Activated CD8-positive, alpha-beta T cell treated with anti-CD3 and anti-CD28 coated beads for 36 hours (primary cell): ENCODE results near the gene MRPL10. TPM values are rescaled to one million over a fixed set of nuclear protein-coding genes. Genes with fewer than 3 reads are reported as not detected.

Source experiments
- ATAC-seq: fragments of 200-7000 bp; cut with Tn5 transposase; one replicate; pipeline ENCODE4 v1.10.0; 2021; ENCODE audit warnings: mild to moderate bottlenecking, moderate library complexity
- CTCF ChIA-PET: fragments of 350-600 bp; sonication (Branson Sonifier 250); formaldehyde crosslinking; loops from one replicate; lab custom pipeline; 2021; ENCODE audit warnings: antibody characterized with exemption; lab: Charles Lee
- POLR2A ChIA-PET: fragments of 350-600 bp; sonication (Branson Sonifier 250); formaldehyde crosslinking; loops from one replicate; lab custom pipeline; 2021; ENCODE audit warnings: antibody characterized with exemption; lab: Charles Lee
- DNase-seq: peaks from one replicate; pipeline ENCODE4 v3.0.0-alpha.2; 2020
- H3K27ac Mint-ChIP-seq: one replicate; pipeline ENCODE4 v1.8.0; 2021; ENCODE audit warnings: mild to moderate bottlenecking, mixed read lengths
- H3K27me3 Mint-ChIP-seq: one replicate; pipeline ENCODE4 v1.8.0; 2021; ENCODE audit warnings: mixed read lengths
- H3K36me3 Mint-ChIP-seq: one replicate; pipeline ENCODE4 v1.8.0; 2021; ENCODE audit warnings: low read depth, mixed read lengths
- H3K4me1 Mint-ChIP-seq: one replicate; pipeline ENCODE4 v1.8.0; 2021; ENCODE audit warnings: low read depth, mixed read lengths
- H3K4me3 Mint-ChIP-seq: one replicate; pipeline ENCODE4 v1.8.0; 2021; ENCODE audit warnings: mild to moderate bottlenecking, moderate library complexity, mixed read lengths
- H3K9me3 Mint-ChIP-seq: one replicate; pipeline ENCODE4 v1.8.0; 2021; ENCODE audit warnings: mixed read lengths
- intact Hi-C: fragments of 100-400 bp; cut with micrococcal nuclease; formaldehyde crosslinking; loops from one replicate; pipeline ENCODE4 v1.10.0; 2022
- total RNA-seq, 2 experiments: library from RNA; stranded (reverse); gene quantifications; one replicate each; pipeline ENCODE4 v1.2.3, GENCODE V29; 2021
- TF ChIP-seq, protein P1 (sequence below): fragments of 200-600 bp; IDR thresholded peaks from one replicate; pipeline ENCODE4 v1.8.0; 2022; ENCODE audit warnings: antibody characterized with exemption, mild to moderate bottlenecking

MRPL10 gene
- total RNA-seq, 2 experiments from 2014 or later: 66.5 to 67.0 TPM

DNA sequence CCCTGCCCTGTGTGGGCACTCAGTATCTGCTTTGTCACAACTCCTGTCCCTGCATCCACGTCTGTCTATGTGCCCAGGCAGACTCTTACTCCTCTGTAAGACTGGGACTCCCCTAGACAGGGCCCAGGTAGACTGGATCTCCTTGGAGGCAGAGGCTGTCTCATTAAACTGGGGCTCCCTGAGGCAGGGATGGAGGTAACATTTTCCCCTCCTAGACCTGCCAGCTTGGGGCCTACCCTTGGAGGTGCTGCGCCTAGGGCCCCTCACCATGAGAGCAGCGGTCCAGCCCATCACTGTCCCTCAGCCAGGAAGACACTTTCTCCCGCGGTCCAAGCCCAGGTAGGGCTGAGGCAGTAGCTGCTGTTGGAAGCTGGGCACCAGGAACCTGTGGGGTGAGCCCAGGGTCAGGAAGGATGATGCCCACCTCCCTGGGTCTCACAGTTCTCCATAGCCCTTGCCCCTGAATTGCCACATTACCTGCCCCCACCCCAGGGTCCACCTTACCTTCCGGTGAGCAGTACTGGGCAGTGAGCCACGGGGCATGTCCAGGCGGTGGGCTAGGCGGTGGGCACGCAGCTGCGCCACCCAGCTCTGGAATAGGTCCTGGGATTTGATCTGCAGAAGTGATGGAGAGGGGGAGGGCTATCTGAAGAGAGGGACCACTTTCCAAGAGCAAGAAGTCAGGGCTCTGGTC is 13.2 kb downstream of the MRPL10 start:
- Mint-ChIP-seq H3K4me1 (peaks cover 22% of the 10 kb centered on the region), H3K9me3 (no peaks in the 10 kb centered on the region), H3K27ac (no peak overlapping the region), H3K36me3 (peaks cover 7% of the 10 kb centered on the region), H3K4me3 (no peak overlapping the region), H3K27me3 (no peaks in the 10 kb centered on the region)
- no peak for DNase-seq
- ChIA-PET POLR2A (no interaction called here), CTCF (no interaction called here)
- ATAC-seq: no peak
- TF ChIP-seq, protein P1, sequence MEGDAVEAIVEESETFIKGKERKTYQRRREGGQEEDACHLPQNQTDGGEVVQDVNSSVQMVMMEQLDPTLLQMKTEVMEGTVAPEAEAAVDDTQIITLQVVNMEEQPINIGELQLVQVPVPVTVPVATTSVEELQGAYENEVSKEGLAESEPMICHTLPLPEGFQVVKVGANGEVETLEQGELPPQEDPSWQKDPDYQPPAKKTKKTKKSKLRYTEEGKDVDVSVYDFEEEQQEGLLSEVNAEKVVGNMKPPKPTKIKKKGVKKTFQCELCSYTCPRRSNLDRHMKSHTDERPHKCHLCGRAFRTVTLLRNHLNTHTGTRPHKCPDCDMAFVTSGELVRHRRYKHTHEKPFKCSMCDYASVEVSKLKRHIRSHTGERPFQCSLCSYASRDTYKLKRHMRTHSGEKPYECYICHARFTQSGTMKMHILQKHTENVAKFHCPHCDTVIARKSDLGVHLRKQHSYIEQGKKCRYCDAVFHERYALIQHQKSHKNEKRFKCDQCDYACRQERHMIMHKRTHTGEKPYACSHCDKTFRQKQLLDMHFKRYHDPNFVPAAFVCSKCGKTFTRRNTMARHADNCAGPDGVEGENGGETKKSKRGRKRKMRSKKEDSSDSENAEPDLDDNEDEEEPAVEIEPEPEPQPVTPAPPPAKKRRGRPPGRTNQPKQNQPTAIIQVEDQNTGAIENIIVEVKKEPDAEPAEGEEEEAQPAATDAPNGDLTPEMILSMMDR: no peak
- intact Hi-C loops: no loop called here

DNA sequence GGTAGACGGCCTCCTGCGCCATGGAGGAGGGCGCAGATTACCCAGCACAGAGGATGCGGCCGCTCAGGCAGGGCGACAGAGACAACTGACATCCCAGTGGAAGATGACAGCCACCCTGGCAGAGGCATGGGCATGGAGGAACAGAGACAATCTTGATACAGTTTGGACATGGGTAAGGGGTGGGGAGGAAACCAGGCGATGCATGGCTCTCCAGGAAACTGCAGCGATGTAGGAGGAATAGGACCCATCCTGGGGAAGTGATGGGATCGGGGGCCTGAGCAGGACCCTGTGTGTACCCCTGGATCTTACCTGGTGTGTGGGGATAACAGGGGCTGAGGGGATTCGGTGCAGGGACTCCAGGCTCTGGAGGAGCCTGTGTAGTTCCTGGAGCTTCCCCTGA is 14.4 kb downstream of the MRPL10 start:
- CTCF ChIA-PET: interaction anchor here (0.8 kb wide), 1 partner anchor 14 kb away, joined by 3 read pairs; the partner anchor contains the start of genes LRRC46 and MRPL10
- no peak for DNase-seq
- intact Hi-C loops: no loop called here
- TF ChIP-seq, protein P1: no peak
- no peak for ATAC-seq
- Mint-ChIP-seq H3K4me3 (no peak overlapping the region), H3K9me3 (no peaks in the 10 kb centered on the region), H3K27me3 (no peaks in the 10 kb centered on the region), H3K27ac (no peak overlapping the region), H3K36me3 (peaks cover 8% of the 10 kb centered on the region), H3K4me1 (peaks cover 15% of the 10 kb centered on the region)
- POLR2A ChIA-PET: interaction anchor here (0.6 kb wide), 1 partner anchor 610 kb away, joined by 4 read pairs; no protein-coding TSS in a partner anchor

DNA sequence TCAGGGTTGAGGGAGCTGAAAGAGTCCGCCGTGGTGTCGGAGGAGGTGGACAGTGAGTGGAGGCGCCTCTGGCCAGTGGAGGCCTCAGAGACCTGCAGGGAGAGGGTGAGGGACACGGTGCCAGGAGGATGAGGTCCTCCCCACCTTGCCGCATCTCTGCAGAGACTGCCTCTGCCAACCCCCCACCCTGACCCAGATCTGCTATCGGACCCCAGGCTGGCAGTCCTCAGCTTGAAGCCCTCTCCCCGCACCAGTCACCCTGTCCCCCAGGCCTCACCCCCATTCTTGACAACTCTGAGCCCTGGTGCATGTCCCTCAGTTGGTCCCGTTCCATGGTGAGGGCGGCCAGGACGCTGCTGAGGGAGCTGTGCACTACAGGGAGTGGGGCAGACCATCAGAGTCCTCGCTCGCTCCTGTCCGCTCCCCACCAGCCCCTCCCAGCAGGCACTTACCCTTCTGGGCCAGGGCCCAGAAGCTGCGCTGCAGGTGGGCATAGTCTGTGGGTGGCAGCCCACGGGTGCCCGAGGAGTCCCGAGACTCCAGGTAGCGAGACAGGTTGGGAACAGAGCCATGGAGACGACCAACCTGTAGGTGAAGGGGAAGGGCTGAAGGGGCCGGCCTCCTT is 15.1 kb downstream of the MRPL10 start:
- H3K36me3 Mint-ChIP-seq: peaks cover 8% of the 10 kb centered on the region
- H3K9me3 Mint-ChIP-seq: no peaks in the 10 kb centered on the region
- no peak overlapping the region for H3K4me3 Mint-ChIP-seq
- no peak for ATAC-seq
- H3K27ac Mint-ChIP-seq: no peak overlapping the region
- intact Hi-C loops: no loop called here
- CTCF ChIA-PET: interaction anchor here (0.8 kb wide), 1 partner anchor 15 kb away, joined by 3 read pairs; the partner anchor contains the start of genes LRRC46 and MRPL10
- DNase-seq: no peak
- TF ChIP-seq, protein P1: no peak
- POLR2A ChIA-PET: no interaction called here
- no peaks in the 10 kb centered on the region for H3K27me3 Mint-ChIP-seq
- H3K4me1 Mint-ChIP-seq: peaks cover 11% of the 10 kb centered on the region

DNA sequence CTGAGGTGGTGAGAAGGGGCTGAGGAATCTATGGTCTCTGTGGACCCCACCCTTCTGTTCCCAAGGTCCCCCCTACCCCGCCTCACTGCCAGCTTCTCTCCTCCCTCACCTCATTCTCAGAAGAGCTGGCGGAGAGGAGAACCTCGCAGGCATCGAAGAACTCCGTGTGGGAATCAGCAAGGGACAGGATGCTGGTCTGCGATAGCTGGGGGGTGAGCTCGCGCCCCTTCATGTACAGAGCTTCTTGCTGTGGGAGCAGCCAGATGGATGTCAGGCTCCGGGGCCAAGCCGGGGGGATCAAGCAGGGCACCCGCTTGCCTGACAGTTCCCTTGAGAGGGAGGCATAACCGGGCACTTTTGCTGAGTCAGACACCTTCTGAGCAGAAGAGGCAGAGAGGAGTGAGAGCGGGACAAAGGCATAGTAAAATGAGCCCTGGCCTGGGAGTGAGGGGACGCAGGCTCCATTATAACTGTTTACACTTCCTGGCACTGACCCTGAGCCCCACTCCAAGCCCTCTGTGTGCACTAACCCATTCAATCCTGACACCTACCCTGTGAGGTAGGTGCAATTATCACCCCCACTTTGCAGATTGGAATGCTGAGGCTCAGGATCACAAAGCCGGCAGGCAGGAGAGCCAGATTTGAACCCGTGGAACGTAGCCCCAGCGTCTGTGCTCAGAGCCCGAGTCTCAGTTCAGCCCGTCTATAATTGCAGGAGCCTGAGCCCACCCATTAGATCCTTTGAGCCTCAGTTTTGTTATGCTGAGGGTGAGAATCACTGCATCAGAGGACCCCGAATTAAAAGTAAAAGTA is 16.0 kb downstream of the MRPL10 start:
- peaks cover 5% of the 10 kb centered on the region for H3K4me1 Mint-ChIP-seq
- no peaks in the 10 kb centered on the region for H3K27me3 Mint-ChIP-seq
- ChIA-PET POLR2A (interaction anchor here (1.5 kb wide), 1 partner anchor 14 kb away, joined by 3 read pairs; no protein-coding TSS in a partner anchor), CTCF (no interaction called here)
- no peak overlapping the region for H3K27ac Mint-ChIP-seq
- TF ChIP-seq, protein P1: no peak
- intact Hi-C loops: no loop called here
- no peak for DNase-seq
- ATAC-seq: no peak
- H3K36me3 Mint-ChIP-seq: peaks cover 8% of the 10 kb centered on the region
- H3K4me3 Mint-ChIP-seq: no peak overlapping the region
- no peaks in the 10 kb centered on the region for H3K9me3 Mint-ChIP-seq
